ENCODE results near the gene STK4.

- TF ChIP-seq, protein P1, sequence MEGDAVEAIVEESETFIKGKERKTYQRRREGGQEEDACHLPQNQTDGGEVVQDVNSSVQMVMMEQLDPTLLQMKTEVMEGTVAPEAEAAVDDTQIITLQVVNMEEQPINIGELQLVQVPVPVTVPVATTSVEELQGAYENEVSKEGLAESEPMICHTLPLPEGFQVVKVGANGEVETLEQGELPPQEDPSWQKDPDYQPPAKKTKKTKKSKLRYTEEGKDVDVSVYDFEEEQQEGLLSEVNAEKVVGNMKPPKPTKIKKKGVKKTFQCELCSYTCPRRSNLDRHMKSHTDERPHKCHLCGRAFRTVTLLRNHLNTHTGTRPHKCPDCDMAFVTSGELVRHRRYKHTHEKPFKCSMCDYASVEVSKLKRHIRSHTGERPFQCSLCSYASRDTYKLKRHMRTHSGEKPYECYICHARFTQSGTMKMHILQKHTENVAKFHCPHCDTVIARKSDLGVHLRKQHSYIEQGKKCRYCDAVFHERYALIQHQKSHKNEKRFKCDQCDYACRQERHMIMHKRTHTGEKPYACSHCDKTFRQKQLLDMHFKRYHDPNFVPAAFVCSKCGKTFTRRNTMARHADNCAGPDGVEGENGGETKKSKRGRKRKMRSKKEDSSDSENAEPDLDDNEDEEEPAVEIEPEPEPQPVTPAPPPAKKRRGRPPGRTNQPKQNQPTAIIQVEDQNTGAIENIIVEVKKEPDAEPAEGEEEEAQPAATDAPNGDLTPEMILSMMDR (IDR thresholded peaks at IDR 0.05): no peak
- no peak for TF ChIP-seq POLR2A (IDR thresholded peaks at IDR 0.05)
Observed at GRCh38 chr20:44988631-44989171, 22.4 kb downstream of the STK4 start.

Measured in Peyer's patch (tissue), 4 donors.